Sigmoid colon (tissue), 7 donors: ENCODE results near the gene ABCF3. TPM values are rescaled to one million over a fixed set of nuclear protein-coding genes. Genes with fewer than 3 reads are reported as not detected.

Experiments
- DNase-seq: peaks from one replicate; pipeline ENCODE4 v3.0.0-alpha.2; 2019
- H3K27ac ChIP-seq, 4 donors: fragments of 200-600 bp; sonication (generic); one replicate each; pipeline ENCODE4 v1.5.1; 2016 to 2019; ENCODE audit warnings: mild to moderate bottlenecking in 1 of 4
- H3K27me3 ChIP-seq, 3 donors: fragments of 200-600 bp; sonication (generic); one replicate each; pipeline ENCODE4 v1.5.1; 2019; ENCODE audit warnings: mild to moderate bottlenecking in 1 of 3
- H3K36me3 ChIP-seq, 4 donors: fragments of 200-600 bp; sonication (generic); one replicate each; pipeline ENCODE4 v1.5.1; 2016 to 2019
- H3K4me1 ChIP-seq, 4 donors: fragments of 200-600 bp; sonication (generic); one replicate each; pipeline ENCODE4 v1.5.1; 2017 to 2019
- H3K4me3 ChIP-seq, 4 donors: fragments of 200-600 bp; sonication (generic); one replicate each; pipeline ENCODE4 v1.5.1; 2017 to 2019; ENCODE audit warnings: mild to moderate bottlenecking in 2 of 4, moderate library complexity in 1 of 4
- H3K9me3 ChIP-seq, 4 donors: fragments of 200-600 bp in 3 of 4; sonication (generic) in 3 of 4; one replicate each; pipeline versions ENCODE4 v1.5.1 to v1.6.1; 2013 to 2019
- CTCF ChIP-seq, 4 experiments: fragments of 450-650 bp in 3 of 4; fragments of 200-600 bp in 1 of 4; IDR thresholded peaks; one replicate each; pipeline ENCODE4 v1.5.1; 2016 to 2019; ENCODE audit warnings: antibody characterized with exemption in 4 of 4, mild to moderate bottlenecking in 3 of 4, moderate library complexity in 2 of 4
- EP300 ChIP-seq, 4 donors: sonication (generic); formaldehyde crosslinking; IDR thresholded peaks; one replicate each; pipeline ENCODE4 v1.6.1; 2017; ENCODE audit warnings: antibody characterized with exemption in 4 of 4
- POLR2A ChIP-seq, 2 donors: fragments of 450-650 bp; IDR thresholded peaks; one replicate each; pipeline ENCODE4 v1.6.1; 2016; ENCODE audit warnings: antibody characterized with exemption in 2 of 2, mild to moderate bottlenecking in 2 of 2, moderate library complexity in 2 of 2
- POLR2AphosphoS5 ChIP-seq, 4 donors: sonication (generic); formaldehyde crosslinking; IDR thresholded peaks; one replicate each; pipeline ENCODE4 v1.6.1; 2017; ENCODE audit warnings: antibody characterized with exemption in 4 of 4
- WGBS, 2 donors: extraction: QIAGEN DNeasy Blood & Tissue Kit; methylation state at CpG; one replicate each; pipeline ENCODE4 v1.1.7; 2013; 5-methylcytosine and 5-hydroxymethylcytosine counted together
- intact Hi-C: fragments of 100-400 bp; cut with DNase I; formaldehyde crosslinking; loops from one replicate; pipeline ENCODE4 v1.15.1; 2023
- polyA plus RNA-seq, 3 donors: library from polyadenylated mRNA; stranded (reverse); fragments of 200-250 nt; gene quantifications; one replicate each; pipeline ENCODE4 v1.2.3, GENCODE V29; 2013
- total RNA-seq, 4 donors: library from RNA; depleted of rRNA; stranded (reverse); fragments of >200 nt; gene quantifications; one replicate each; pipeline ENCODE4 v1.1.0, GENCODE V29; 2016
- donor health status: healthy with polysubstance abuse.
- donor health status: Bipolar disorder and iron deficiency.
- donor health status: healthy.

The ABCF3 gene
- total and polyA plus RNA-seq, 7 donors: 32.4 to 51.3 (median 41.3) TPM

GRCh38 chr3:184175506-184175905 lies 10.5 kb upstream of the ABCF3 start:
- intact Hi-C loops: loop anchor here (1.0 to 2.0 kb wide), 2 partner anchors 10 to 21 kb away; partner anchors contain the start of gene DVL3
- Histone ChIP-seq H3K9me3 (no peaks in the 10 kb centered on the region), H3K36me3 (peaks cover 12 to 59% (median 45%) of the 10 kb centered on the region in 4 donors), H3K27ac (peak overlapping the region; percentile 93 to 98 (median 96)), H3K4me3 (peak overlapping the region; percentile 87 to 99 (median 94)), H3K27me3 (no peaks in the 10 kb centered on the region), H3K4me1 (peaks cover 0 to 49% (median 38%) of the 10 kb centered on the region in 4 donors)
- TF ChIP-seq CTCF (IDR thresholded peaks at IDR 0.05): no peak
- no peak for TF ChIP-seq EP300 (IDR thresholded peaks at IDR 0.05)
- TF ChIP-seq POLR2A (IDR thresholded peaks at IDR 0.05): no peak
- TF ChIP-seq POLR2AphosphoS5 (IDR thresholded peaks at IDR 0.05): no peak
- 20 to 25% methylated on average over 8 of the region's 8 CpGs for WGBS, 2 donors
- DNase-seq: no peak

DNA sequence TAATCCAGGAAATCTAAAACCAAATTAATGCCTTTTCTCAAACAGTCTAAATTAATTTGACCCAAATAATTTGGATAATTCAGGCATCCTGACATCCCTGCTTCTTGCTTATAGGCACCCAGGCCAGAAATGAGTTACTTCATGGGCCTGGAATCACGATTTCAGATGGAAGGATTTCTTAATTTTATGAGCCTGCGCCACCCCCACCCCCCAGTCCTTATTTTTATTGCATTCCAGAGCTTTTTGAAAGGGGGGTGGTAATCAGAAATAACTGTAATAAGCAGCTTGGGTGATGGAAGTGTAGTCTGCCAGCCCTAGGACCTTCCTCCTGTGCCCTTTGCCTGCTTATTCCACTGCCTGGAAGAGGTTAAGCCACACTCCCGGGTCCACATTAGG lies 10.0 kb upstream of the ABCF3 start:
- WGBS, 2 donors: 68 to 70% methylated on average over 3 of the region's 3 CpGs
- intact Hi-C loops: loop anchor here (1.0 to 2.0 kb wide), 2 partner anchors 9 to 21 kb away; partner anchors contain the start of gene DVL3
- no peaks in the 10 kb centered on the region for H3K9me3 ChIP-seq
- peak overlapping the region; percentile 93 to 98 (median 96) for H3K27ac ChIP-seq
- peaks cover 0 to 51% (median 38%) of the 10 kb centered on the region in 4 donors for H3K4me1 ChIP-seq
- no peaks in the 10 kb centered on the region for H3K27me3 ChIP-seq
- no peak for TF ChIP-seq EP300 (IDR thresholded peaks at IDR 0.05)
- TF ChIP-seq CTCF (IDR thresholded peaks at IDR 0.05): no peak
- no peak for TF ChIP-seq POLR2AphosphoS5 (IDR thresholded peaks at IDR 0.05)
- TF ChIP-seq POLR2A (IDR thresholded peaks at IDR 0.05): no peak
- peak overlapping the region; percentile 87 to 99 (median 94) for H3K4me3 ChIP-seq
- no peak for DNase-seq
- H3K36me3 ChIP-seq: peaks cover 15 to 59% (median 45%) of the 10 kb centered on the region in 4 donors

DNA sequence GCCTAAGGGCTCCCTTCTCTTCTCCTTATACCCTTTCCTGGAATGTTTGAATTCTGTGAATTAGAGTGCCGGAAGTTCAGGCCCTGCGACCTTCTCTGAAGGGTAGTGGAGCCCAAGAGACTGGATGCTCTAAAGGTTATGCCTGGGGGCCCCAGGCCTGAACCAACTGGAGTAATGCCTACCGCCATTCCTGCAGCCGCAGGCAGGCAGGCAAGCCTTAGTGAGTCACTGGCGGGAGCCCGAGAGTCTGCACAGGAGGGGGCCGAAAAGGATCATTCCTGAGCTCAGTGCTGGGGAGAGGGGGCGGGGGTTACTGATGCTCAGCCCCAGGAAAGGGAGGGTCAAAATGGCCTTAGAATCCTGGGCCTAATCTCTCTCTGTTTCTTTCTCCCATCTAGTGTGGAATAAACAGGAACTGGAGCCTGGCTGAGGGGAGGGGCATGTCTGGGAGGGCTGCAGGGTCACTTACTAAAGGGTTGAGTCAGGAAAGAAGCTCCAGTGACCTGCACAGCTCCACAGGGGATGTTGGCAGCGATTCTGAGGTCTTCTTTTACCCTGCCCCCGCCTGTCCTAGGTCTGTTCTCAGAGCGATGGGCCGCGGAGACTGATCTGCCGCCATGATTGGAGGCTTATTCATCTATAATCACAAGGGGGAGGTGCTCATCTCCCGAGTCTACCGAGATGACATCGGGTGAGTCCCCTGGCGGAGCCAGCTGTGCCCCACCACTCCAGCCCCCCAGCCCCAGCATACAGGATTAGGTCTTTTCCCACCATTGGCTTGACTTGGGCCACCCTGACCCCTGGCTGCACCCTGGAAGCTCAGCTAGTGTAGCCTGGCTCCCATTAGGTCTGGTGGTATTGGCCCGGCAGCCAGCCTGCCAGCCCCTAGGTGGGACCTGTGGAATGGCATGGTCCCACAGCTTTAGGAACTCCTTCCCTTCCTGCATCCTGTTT lies 9.3 kb upstream of the ABCF3 start:
- H3K4me3 ChIP-seq: peak overlapping the region; percentile 87 to 99 (median 94)
- H3K27ac ChIP-seq: peak overlapping the region; percentile 93 to 98 (median 96)
- WGBS, 2 donors: 68 to 83% methylated on average over 19 of the region's 19 CpGs
- no peaks in the 10 kb centered on the region for H3K9me3 ChIP-seq
- H3K27me3 ChIP-seq: no peaks in the 10 kb centered on the region
- TF ChIP-seq EP300 (IDR thresholded peaks at IDR 0.05) (no peak), CTCF (IDR thresholded peaks at IDR 0.05) (no peak), POLR2A (IDR thresholded peaks at IDR 0.05) (no peak), POLR2AphosphoS5 (IDR thresholded peaks at IDR 0.05) (peak in 2 of 4 donors; percentile 49 to 58)
- peaks cover 21 to 59% (median 45%) of the 10 kb centered on the region in 4 donors for H3K36me3 ChIP-seq
- peak; percentile 87 for DNase-seq
- peaks cover 0 to 51% (median 38%) of the 10 kb centered on the region in 4 donors for H3K4me1 ChIP-seq
- intact Hi-C loops: no loop called here

DNA sequence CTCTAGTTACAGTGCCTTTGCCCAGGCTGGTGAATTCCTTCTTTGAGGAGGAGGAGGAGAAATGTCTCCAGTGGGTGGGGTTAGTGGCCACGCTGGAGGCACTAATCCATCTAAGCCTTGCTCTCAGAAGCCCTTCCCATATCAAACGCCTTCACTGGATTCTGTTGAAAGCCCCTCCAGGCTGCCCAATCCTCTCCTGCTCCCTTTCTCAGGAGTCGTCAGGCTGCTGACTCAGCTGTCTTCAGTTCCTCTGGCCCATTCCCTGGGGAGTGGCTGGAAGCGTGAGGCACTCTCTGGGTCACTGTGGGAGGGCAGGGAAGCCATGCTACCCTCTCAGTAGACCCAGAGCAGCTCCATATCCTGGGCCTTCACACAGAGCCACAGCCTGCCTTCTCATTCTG lies 8.7 kb upstream of the ABCF3 start:
- H3K36me3 ChIP-seq: peaks cover 28 to 59% (median 50%) of the 10 kb centered on the region in 4 donors
- H3K4me1 ChIP-seq: peaks cover 0 to 51% (median 38%) of the 10 kb centered on the region in 4 donors
- peak overlapping the region in 2 of 4 donors; percentile 87 to 96 for H3K4me3 ChIP-seq
- H3K27ac ChIP-seq: peak overlapping the region; percentile 93 to 98 (median 96)
- H3K9me3 ChIP-seq: no peaks in the 10 kb centered on the region
- WGBS, 2 donors: 56 to 80% methylated on average over 4 of the region's 4 CpGs
- DNase-seq: no peak
- TF ChIP-seq EP300 (IDR thresholded peaks at IDR 0.05): no peak
- no peak for TF ChIP-seq POLR2A (IDR thresholded peaks at IDR 0.05)
- TF ChIP-seq CTCF (IDR thresholded peaks at IDR 0.05): no peak
- intact Hi-C loops: no loop called here
- no peaks in the 10 kb centered on the region for H3K27me3 ChIP-seq
